Heart right ventricle (tissue), 16 donors: ENCODE measurements around the gene GPSM1. TPM values are rescaled to one million over a fixed set of nuclear protein-coding genes. Genes with fewer than 3 reads are reported as not detected.

Experiments
- ATAC-seq, 8 donors: fragments of 200-7000 bp; cut with Tn5 transposase; one replicate each; pipeline ENCODE4 v1.9.1; 2020; ENCODE audit warnings: mild to moderate bottlenecking in 8 of 8, moderate library complexity in 8 of 8, moderate number of reproducible peaks in 1 of 8
- DNase-seq, 2 donors: peaks; one replicate each; pipeline ENCODE4 v3.0.0-alpha.2; 2020
- H3K27ac ChIP-seq, 10 donors: fragments of 200-600 bp; sonication (generic) in 2 of 10; one replicate each; pipeline versions ENCODE4 v1.5.0 to v1.8.0; 2020 to 2022; ENCODE audit warnings: mild to moderate bottlenecking in 3 of 10
- H3K27me3 ChIP-seq, 7 donors: fragments of 200-600 bp; one replicate each; pipeline ENCODE4 v1.8.0; 2021 to 2022; ENCODE audit warnings: mild to moderate bottlenecking in 2 of 7
- H3K36me3 ChIP-seq, 9 donors: fragments of 200-600 bp; sonication (generic) in 1 of 9; one replicate each; pipeline versions ENCODE4 v1.5.0 to v1.8.0; 2020 to 2022; ENCODE audit warnings: mild to moderate bottlenecking in 2 of 9
- H3K4me1 ChIP-seq, 9 donors: fragments of 200-600 bp; sonication (generic) in 1 of 9; one replicate each; pipeline versions ENCODE4 v1.5.0 to v1.8.0; 2020 to 2022; ENCODE audit warnings: mild to moderate bottlenecking in 4 of 9
- H3K4me3 ChIP-seq, 10 donors: fragments of 200-600 bp; sonication (generic) in 2 of 10; one replicate each; pipeline versions ENCODE4 v1.5.0 to v1.8.0; 2020 to 2022; ENCODE audit warnings: mild to moderate bottlenecking in 7 of 10, moderate library complexity in 2 of 10
- H3K9me3 ChIP-seq, 11 donors: fragments of 200-600 bp in 10 of 11; sonication (generic) in 2 of 11; one replicate each; pipeline versions ENCODE4 v1.5.0 to v1.8.0; 2013 to 2022; ENCODE audit warnings: mild to moderate bottlenecking in 2 of 11, control low read depth in 1 of 11, moderate library complexity in 1 of 11
- CTCF ChIP-seq, 9 donors: fragments of 200-600 bp; sonication (generic) in 2 of 9; IDR thresholded peaks; one replicate each; pipeline versions ENCODE4 v1.5.0 to v1.8.0; 2021 to 2022; ENCODE audit warnings: antibody characterized with exemption in 9 of 9, mild to moderate bottlenecking in 5 of 9, moderate library complexity in 1 of 9
- WGBS, 2 donors: extraction: QIAGEN DNeasy Blood & Tissue Kit; methylation state at CpG; one replicate each; pipeline ENCODE4 v1.1.7; 2013; ENCODE audit warnings: inconsistent platforms in 1 of 2; 5-methylcytosine and 5-hydroxymethylcytosine counted together
- intact Hi-C, 10 donors: fragments of 100-400 bp; cut with DNase I; formaldehyde crosslinking; loops; one replicate each; pipeline versions ENCODE4 v1.11.1 to v1.14.2; 2022
- polyA plus RNA-seq, 2 donors: library from polyadenylated mRNA; stranded (reverse); fragments of 200-250 nt; gene quantifications; one replicate each; pipeline ENCODE4 v1.2.3, GENCODE V29; 2013
- total RNA-seq, 10 donors: library from RNA; stranded (reverse); fragmentation: NEBNext Ultra II Directional in 3 of 10; extraction: Animal tissue kit (Norgen Biotek cat#: 25700) in 3 of 10; gene quantifications; one replicate each; pipeline versions ENCODE4 v1.2.1 to v1.2.4, GENCODE V29; 2021 to 2023
- donor health status: Arrhythmogenic right ventricular cardiomyopathy.
- donor health status: ischemic (EF 13 %, LVEDD 7.1; RV severe dilation, severe dysfunction).
- donor health status: healthy with polysubstance abuse.
- donor health status: DM: no; HTN: yes; CAD: no.
- donor health status: DM: no; HTN: no; CAD: no.
- donor health status: ischemic (EF 25% LVEDD 6.9; RV normal size, moderate dysfunction).
- donor health status: ischemic (EF 25% LVEDD 5.7; RV mildly dilated, moderate dysfunction).
- donor health status: healthy.
- donor health status: DM: yes; HTN: yes; CAD: no.
- donor health status: Ischemic cardiomyopathy.
- donor health status: ischemic (EF 35%, LVEDD 5.7; RV mildly dilated, moderate dysfunction).
- donor health status: nonischemic (EF 11% LVEDD 7.7; RV severe dilation, severe dysfunction).
- donor health status: DM: yes; HTN: yes; CAD: no.
- donor health status: PGD.
- donor health status: ischemic (EF 29% LVEDD 5.4; RV normal size, mild dysfunction).
- donor health status: nonischemic (EF 23%, LVEDD 6.1; RV moderate dilation, normal function).

The GPSM1 gene
- total and polyA plus RNA-seq, 12 donors: 19.4 to 87.8 (median 25.8) TPM

- ATAC-seq: no peak
- Histone ChIP-seq H3K4me3 (peak overlapping the region in 4 of 10 donors; percentile 36 to 52 (median 50)), H3K27me3 (no peaks in the 10 kb centered on the region), H3K4me1 (peaks cover 24 to 63% (median 48%) of the 10 kb centered on the region in 9 donors), H3K27ac (peak overlapping the region in 9 of 10 donors; percentile 74 to 95 (median 92)), H3K36me3 (peaks cover 0 to 29% (median 6%) of the 10 kb centered on the region in 9 donors), H3K9me3 (no peaks in the 10 kb centered on the region)
- 71 to 75% methylated on average over 10 of the region's 10 CpGs for WGBS, 2 donors
- no peak for DNase-seq
- intact Hi-C loops: loop anchor here in 3 of 10 donors (2.0 to 10.0 kb wide), 3 partner anchors 21 to 63 kb away; partner anchors contain the start of genes SNAPC4 (in 2 of the 3) and DNLZ (in 1 of the 3)
- no peak for TF ChIP-seq CTCF (IDR thresholded peaks at IDR 0.05)
Measured at GRCh38 chr9:136341769-136342168, 14.4 kb downstream of the GPSM1 start.

GRCh38 chr9:136342181-136343120 is 15.1 kb downstream of the GPSM1 start:
- no peaks in the 10 kb centered on the region for H3K9me3 ChIP-seq
- peak overlapping the region; percentile 74 to 95 (median 92) for H3K27ac ChIP-seq
- H3K36me3 ChIP-seq: peaks cover 0 to 22% (median 2%) of the 10 kb centered on the region in 9 donors
- intact Hi-C loops: loop anchor here in 3 of 10 donors (2.0 to 10.0 kb wide), 3 partner anchors 20 to 62 kb away; partner anchors contain the start of genes SNAPC4 (in 2 of the 3) and DNLZ (in 1 of the 3)
- peak; percentile 65 to 79 (median 70) for ATAC-seq
- TF ChIP-seq CTCF (IDR thresholded peaks at IDR 0.05): no peak
- 16 to 25% methylated on average over 52 to 60 of the region's 60 CpGs for WGBS, 2 donors
- peak overlapping the region; percentile 18 to 53 (median 47) for H3K4me3 ChIP-seq
- DNase-seq: peak; percentile 88 to 90
- peaks cover 24 to 63% (median 48%) of the 10 kb centered on the region in 9 donors for H3K4me1 ChIP-seq
- no peaks in the 10 kb centered on the region for H3K27me3 ChIP-seq

- Histone ChIP-seq H3K27ac (peak overlapping the region; percentile 74 to 95 (median 92)), H3K27me3 (no peaks in the 10 kb centered on the region), H3K9me3 (no peaks in the 10 kb centered on the region), H3K4me3 (peak overlapping the region in 7 of 10 donors; percentile 36 to 53 (median 50)), H3K4me1 (peaks cover 24 to 63% (median 48%) of the 10 kb centered on the region in 9 donors), H3K36me3 (peaks cover 0 to 14% (median 0%) of the 10 kb centered on the region in 9 donors)
- 41 to 55% methylated on average over 23 of the region's 23 CpGs for WGBS, 2 donors
- intact Hi-C loops: loop anchor here in 3 of 10 donors (2.0 to 10.0 kb wide), 3 partner anchors 19 to 61 kb away; partner anchors contain the start of genes SNAPC4 (in 2 of the 3) and DNLZ (in 1 of the 3)
- no peak for TF ChIP-seq CTCF (IDR thresholded peaks at IDR 0.05)
- ATAC-seq (peak; percentile 50 to 75 (median 63)), DNase-seq (peak; percentile 76 to 78)
Measured at GRCh38 chr9:136343121-136343883, 16.0 kb downstream of the GPSM1 start.
